Measurements from ENCODE around the gene PTPRJ.

The PTPRJ gene

DNA sequence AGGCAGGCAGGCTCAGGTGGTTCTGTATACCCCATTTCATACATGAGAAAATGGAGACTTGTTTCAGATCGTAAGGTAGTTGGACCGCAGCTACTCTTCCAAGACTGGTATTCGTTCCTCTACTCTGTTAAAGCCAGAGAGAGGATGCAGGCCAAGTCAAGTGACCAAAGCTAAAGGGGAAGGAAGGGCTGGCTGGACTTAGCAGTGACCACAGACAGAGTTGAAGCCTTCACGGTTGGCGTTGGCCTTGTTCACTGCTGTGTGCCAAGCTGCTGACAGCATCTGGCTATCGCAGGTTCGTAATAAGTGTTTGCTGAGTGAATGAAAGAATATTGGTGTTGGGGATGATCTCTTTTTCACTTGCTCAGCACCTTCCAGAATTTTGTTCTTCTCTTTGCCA, 64.2 kb downstream of the PTPRJ start:
- no peak for DNase-seq

DNA sequence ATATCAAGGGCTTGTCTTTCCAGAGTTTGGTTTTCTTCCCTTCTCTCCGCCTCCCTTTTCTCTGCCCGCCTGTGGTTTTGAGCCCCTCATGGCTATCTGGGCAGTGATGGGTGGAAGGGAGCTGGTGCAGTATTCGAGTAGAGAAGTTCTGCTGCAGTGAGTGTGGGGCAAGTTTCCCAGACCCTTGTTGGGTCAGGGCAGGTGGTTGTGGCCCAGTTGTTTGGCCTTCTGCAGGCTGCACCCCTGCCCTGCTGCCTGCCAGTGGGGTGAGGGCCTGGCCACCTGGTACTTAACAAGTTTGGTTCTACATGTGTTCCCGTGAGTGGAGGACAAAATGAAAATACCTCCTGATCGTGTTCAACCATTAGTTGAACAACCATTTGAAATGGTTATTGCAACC, 65.2 kb downstream of the PTPRJ start:
- no peak for DNase-seq

DNA sequence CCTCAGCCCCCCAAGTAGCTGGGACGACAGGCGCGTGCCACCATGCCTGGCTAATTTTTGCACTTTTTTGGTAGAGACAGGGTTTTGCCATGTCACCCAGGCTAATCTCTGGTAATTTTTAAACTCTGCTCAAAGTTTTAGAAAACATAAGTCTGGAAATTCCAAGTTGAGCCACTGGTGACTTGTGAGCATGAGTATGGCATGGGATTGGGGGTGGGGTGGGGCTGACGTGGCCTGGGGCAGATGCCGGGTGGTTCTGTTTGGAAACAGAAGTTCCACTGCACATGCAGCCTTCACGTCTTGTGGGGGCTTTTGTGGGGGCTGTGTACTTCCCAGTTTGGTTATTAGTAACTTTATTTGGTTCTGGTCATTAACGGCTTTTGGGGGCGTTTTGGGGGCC, 67.3 kb downstream of the PTPRJ start:
- DNase-seq, result no peak

DNA sequence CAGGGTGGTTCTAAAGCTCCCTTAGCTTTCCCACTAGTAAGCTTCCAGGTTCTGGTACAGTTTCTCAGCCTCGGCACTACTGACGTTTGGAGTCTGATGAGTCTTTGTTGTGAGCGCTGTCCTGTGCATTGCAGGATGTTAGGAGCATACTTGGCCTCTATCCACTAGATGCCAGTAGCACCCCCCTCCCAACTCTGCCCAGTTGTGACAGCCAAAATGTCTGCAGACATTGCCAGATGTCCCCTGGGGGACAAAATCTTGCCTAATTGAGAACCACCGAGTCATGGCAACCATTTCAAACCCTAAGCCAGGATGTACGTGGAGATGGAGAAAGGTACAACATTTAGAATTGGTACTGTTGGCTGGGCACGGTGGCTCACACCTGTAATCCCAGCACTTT, 68.7 kb downstream of the PTPRJ start:
- DNase-seq, result no peak

DNA sequence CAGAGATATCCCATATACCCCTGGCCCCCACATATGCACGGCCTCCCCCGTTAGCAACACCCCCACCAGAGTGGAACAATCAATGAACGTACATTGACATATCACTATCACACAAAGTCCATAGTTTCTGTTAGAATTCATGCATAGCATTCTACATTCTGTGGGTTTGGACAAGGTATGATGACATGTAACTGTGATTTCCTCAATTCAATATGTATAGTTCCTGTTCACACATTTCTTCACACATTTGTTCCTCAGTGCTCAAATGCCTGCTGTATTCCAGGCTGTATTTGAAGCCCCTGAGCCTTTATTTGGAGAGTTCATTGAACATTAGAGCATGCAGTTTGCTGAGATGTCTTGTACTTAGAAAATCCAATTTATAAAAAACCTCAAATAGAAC, 69.9 kb downstream of the PTPRJ start:
- no peak for DNase-seq

DNA sequence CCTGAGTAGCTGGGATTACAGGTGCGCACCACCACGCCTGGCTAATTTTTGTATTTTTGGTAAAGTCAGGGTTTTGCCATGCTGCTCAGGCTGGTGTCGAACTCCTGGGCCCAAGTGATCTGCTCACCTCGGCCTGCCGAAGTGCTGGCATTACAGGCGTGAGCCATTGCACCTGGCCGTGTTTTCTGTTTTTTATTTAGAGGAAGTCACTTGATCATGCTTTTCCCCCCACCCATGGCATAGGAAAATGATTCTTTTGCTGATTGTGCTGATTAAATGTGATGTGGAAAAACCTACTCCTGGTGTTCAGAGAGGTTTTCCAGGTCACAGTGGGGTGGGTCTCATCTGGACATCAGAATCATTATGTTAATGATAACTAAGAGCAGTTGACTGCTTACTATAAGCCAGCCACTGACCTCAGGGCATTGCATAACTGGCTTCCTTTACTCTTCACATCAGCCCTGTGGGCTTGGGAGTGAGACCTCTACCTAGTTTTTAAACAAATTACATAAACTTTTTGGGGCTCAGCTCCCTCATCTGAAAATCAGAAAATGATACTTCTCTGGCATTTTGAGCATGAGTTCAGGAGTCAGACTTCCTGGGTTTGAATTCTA, 71.0 kb downstream of the PTPRJ start:
- DNase-seq, result no peak

DNA sequence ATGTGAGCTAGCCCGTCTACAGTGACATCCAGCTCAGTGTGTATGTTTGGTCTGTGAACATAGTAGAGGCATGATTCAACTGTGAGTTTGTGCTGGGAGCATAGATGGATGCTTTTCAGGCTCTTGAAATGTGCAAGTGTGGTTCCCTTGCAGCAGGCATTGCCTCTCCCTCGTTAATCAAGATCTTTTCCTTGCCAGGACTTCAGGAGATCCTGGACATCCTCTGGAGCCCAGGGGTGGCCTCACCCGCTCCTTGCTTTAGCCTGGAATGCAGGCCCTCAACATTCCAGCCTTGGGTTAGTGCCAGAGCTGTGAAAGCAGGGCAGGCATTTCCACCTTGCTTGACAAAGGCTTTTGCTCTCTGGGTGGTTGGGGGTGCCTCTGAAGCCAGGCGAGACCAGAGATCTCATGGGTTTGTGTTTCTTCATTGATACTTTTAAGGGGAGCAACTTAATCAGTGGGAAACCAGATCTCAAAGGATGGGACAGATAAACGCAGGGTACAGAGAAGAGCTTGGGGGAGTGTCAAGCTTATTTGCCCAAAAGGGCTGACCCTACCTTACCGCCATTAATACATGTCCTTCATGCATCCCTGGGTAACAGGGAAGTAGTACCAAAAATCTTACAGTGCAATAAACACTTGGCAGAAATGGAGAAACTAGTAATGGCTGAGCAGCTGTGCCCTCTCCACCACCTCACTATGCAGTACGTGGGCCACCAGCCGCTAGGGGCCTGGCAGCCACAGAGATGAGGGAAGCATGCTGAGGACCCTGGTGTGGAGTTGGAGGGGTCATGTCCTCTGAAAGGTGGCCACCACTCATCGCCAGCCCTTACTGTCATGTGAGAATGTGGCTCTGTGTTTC, 72.1 kb downstream of the PTPRJ start:
- DNase-seq, result no peak

DNA sequence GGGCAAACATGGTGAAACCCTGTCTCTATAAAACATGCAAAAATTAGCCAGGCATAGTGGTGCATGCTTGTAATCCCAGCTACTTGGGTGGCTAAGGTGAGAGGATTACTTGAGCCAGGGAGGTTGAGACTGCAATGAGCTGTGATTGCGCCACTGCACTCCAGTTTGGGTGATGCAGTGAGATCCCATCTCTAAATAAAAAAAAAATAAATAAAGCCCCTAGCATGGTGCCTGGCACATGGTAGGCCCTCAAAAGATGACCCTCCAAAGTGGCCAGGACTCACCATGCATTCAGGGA, 74.6 kb downstream of the PTPRJ start:
- no peak for DNase-seq

DNA sequence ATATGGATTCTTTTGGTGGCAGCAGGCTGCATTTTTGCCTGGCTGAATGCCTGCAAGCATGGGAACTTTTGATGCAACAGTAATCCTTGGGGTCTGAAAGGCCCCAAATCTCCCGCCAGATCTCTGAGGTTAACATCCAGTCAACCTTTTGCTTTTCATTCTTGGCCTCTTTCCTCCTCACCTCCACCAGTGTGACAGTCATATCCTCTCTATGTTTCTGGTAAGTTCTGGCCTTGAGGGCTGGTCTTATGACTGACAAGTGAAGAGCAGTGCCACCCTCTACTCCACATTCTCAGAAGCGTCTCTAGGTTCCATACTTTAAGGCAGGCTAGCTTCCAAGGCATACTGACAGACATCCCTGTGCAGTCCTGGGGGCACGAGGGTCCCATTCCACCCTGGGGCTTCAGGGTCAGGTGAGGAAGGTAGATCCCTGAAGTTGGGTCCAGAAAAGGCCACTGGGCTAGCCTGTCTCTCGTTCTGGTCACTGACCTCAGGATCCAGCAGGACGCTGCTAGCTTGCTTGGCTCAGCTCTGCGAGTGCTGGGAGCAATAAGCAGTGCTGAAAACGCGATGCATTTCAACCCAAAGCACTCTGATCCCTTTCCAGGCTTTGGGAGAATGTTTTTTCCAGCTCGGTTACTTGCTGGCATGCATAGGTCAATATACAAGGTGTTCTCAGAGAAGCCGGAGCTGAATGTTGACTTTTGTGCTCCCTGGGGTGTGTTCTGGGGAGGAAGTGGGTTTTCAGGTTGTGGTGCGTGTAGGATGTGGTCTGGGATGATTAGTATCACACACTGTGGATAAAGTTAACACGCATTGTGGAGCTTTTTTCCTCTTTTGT, 75.2 kb downstream of the PTPRJ start:
- DNase-seq, result no peak

DNA sequence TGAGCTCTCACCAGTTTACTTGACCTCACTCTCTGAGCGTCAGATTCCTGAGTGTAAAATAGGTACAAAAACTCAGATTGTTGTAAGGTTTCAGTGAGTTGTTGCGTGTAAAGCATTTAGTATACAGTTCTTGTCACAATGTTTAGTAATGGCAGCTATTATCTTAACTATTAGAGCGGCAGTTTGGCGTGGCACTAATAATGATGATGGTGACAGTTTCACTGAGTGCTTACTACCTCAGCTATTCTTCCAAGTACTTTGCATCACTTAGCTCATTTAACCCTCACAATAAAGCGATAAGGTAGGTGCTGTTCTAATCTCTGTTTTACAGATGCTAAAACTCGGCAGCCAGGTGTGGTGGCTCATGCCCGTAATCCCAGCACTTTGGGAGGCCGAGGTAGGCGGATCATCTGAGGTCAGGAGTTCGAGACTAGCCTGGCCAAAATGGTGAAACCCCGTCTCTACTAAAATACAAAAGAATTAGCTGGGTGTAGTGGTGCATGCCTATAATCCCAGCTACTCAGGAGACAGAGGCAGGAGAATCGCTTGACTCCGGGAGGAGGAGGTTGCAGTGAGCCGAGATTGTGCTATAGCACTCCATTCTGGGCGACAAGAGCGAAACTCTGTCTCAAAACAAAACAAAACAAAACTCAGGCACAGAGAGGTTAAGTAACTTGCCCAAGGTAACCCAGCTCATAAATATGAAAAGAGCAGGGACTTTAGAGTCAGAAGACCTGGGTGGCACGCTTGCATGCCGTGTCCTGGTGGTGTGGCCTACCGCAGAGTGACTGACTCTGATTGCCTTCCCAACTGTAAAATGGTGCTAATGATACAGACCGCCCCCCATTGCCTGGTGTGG, 76.2 kb downstream of the PTPRJ start:
- DNase-seq, result no peak

DNA sequence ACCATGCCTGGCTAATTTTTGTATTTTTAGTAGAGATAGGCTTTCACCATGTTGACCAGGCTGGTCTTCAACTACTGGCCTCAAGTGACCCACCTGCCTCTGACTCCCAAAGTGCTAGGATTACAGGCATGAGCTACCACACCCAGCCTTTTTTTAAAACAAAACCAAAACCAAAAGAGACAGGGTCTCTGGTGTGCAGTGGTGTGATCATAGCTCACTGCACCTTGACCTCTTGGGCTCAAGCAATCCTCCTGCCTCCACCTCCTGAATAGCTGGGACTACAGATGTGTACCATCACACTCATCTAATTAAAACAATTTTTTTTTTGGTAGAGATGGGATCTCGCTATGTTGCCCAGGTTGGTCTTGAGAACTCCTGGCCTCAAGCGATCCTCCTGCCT, 77.7 kb downstream of the PTPRJ start:
- no peak for DNase-seq

DNA sequence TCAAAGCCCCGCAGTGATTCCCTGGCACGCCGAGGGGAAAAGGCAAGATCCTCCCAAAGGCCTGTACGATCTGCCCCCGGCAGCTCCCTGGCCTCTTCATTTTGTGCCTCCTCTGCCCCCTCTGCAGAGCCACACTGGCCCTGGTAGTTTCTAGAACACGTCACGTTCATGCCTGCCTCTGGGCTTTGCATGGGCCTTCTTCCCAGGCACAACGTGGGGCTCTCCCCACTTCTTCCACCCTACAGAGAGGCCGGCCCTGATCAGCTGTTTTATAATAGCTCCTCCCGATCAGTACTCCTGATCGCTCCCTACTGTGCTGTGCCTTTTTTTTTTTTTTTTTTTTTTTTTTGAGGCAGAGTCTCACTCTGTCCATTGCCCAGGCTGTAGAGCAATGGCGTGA, 78.4 kb downstream of the PTPRJ start:
- no peak for DNase-seq

DNA sequence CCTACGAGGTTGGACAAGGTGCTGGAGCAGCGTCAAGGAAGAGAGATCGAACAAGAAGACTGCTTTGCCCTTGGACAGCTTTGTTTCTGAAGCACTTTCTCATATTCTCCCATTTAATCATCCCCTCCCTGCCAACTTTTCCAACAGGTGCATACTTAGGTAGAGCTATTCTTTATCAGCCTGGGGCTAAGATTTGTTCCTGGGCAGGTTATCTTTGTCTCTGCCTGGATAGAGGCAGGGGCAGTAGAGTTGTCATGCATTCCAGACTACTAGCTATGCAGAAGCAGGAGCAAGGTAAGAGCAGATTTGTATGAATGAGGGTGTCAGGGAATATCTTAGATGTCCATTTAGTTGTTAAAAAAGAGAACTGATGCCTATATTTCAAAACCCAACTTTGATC, 82.3 kb downstream of the PTPRJ start:
- no peak for DNase-seq

DNA sequence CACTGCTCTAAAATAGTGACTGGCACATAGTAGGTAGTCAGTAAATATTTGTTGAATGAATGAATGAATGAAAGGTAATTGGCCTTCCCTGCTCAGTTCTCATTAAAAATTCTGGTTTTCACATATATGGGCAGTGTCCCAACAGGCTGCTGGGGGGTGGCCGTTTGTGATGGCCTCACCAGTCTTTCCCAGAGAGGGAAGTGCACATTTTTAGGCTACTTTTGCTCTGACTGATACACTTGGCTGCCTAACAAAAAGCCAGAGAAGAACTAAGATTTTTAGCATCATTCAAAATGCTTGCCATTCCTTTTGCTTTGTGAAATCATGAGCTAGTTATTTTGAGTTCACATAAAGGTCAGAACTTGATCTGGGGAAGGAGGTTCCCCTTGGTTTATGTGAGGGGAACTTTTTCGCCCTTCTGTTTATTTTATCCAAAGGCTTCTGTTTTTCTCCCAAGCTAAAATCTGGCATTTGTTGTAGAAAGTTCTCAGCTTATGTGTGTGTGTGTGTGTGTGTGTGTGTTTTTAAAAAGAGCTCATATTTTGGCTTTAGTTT, 83.1 kb downstream of the PTPRJ start:
- no peak for DNase-seq

DNA sequence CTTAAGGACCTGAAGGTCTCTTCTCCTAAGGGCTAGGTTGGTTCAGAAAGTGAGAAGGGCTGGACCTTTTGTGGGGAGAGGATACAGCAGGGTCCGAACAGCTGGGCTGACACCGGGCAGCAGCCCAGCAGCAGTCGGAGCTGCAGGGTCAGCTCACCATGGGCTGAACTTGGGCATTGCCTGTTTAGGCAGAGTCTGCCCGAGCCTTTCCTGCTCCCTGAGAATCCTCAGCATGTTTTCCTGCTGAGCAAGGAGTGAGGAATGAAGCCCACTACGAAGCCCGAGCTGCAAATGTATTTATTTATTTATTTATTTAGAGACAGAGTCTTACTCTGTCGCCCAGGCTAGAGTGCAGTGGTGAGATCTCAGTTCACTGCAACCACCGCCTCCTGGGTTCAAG, 83.9 kb downstream of the PTPRJ start:
- DNase-seq, result no peak

DNA sequence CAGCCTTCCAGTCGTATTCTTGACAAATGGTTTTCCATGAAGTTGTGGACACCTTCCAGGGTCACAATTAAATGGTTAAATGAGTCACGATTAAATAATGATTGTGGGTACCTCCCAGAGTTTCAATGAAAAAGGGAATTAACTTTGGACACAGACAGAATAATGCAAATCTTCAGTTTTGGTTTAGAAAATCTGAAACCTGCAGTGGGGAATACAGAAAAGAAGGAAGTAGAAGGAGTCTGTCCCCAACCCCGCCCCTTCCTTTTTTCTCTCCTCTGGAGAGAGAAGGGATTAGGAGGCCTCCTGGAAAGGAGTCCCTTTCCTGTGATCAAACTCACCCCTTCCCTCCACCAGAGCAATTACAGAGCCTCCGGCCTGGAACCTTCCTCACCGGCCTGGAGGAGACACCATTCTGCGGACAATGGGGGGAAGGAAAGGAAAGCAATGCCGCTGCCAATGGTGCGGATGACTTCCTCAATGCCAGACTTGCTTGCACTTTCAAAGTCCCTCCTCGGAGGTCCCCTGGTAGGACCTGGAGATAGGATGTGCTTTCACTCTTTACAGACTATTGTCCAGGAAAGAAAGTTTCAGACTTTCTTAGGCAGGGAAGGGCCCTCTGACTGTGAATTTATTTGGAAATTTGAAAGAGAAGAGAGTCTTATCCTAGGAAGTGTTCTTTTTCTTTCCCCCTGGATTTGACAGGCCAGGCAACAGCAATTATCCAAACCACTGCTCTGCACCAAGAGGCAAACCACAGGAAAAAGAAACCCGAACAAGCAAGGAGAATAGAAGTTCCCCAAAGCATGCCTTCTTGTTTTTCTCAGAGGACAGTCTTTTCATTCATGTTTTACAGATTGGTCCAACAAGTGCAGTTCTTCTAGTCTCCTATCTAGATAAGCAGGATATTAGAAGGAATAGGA, 86.8 kb downstream of the PTPRJ start:
- no peak for DNase-seq

DNA sequence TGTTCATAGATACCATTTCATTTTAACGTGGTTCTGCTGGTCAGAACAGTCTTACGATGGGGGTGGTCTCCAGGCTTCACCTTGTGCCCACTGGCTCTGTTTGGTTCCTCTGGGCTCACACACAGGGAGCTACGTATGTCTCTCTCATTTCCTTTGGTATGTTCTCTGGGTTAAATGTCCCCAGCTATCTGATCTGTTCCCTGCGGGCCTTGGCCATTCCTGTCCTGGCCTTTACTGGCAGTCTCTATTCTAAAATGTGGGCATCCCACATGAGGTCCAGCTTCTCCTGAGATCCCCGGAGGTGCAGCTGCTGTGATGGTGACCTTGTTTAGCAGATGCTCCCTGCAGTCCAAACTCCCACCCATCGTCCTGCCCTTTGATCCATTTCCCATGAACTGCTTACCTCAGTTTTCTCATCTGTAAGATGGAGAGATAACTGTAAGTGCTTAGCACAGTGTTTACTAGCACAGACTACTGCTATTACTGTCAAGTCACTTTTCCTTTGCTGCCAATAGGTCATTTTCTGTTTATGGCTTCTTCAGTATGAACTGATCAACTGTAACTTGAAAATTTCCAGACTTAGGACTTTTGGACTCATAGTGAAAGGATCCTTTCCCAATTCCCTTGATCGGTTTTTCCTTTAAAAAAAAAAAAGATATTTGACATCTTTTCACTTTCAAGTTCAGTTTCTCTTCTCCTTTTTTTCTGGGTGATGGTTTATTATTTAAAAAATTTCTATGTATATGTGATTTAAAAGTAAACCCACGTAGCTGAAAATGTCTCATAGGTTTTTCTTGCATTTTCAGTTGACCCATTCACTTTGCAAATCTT, 92.9 kb downstream of the PTPRJ start:
- DNase-seq, result no peak

DNA sequence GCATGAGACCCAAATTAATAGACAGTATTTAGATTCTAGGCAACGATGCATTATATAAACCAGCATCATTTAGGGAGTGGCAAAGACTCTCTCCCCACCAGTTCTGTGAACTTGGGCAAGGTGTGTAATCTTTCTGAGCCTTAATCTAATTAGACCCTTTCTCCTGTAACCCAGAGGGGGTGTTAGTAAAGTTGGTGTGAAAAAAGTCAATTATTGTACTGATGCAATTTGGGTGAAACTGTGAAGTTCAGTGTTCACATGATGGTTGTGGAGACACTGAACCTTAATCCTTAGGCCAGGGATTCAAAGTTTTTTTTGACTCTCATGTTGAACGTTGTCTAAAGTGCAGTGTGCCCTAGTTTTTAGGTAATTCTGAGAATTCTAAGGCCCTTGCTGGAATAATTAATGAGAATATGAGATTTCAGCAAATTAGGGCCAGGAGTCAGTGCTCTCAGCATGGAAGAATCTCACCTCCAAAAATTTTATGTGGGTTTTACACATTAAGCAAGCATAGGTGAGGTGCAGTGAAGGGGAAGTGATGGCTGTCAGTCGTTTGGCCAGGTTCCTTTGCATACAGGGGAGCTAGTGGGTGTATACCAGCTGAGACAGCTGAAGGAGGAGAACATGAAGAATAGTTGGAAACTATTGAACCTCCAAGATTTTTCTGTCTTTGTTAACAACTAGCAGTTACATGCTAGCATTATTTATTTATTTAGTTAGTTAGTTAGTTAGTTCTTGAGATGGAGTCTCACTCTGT, 94.2 kb downstream of the PTPRJ start:
- DNase-seq, result no peak

DNA sequence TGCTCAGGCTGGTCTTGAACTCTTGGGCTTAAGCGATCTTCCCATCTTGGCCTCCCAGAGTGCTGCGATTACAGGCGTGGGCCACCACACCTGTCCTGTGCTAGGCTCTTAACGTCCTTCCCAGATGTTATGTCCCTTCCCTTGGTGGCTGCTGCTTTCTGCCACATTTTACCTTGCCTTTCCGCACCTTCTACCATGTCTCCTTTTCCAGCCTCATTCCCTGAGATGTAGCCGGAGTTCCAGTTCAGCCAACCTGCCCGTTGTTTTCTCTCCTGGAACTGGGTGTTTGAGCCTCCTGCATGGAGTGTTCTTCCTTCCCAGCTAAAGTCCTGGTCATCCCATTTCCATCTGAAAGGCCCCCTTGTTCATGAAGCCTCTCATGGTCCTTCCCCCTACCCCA, 95.3 kb downstream of the PTPRJ start:
- no peak for DNase-seq

DNA sequence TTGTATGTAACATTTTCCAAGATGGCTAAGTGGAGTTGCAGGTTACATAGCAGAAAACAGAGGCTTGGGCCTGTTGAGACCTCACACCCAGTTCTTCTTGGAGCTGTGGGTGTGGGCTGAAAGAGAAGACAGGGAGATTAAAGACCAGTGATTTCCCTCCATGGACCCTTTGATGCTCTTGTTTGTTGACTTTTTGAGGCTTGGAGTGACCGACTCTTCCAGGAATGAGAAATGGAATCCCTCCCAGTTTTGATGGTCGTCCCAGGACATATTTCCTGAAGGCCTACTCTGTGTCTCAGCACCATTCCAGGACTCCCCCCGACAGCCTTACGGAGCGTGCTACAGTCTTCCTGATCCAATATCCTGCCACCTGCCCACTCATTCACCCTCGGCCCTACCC, 96.9 kb downstream of the PTPRJ start:
- DNase-seq, result no peak
